Diencephalon (tissue), 1 donor: ENCODE results near the gene POLR1B. TPM values are rescaled to one million over a fixed set of nuclear protein-coding genes. Genes with fewer than 3 reads are reported as not detected.

Source experiments
- small RNA-seq: library from RNA; depleted of rRNA; stranded (forward); fragments of <200 nt; gene quantifications from one replicate; pipeline ENCODE3, GENCODE V24; 2014
- total RNA-seq: library from RNA; depleted of rRNA; stranded (reverse); fragments of >200 nt; gene quantifications from one replicate; pipeline ENCODE4 v1.2.3, GENCODE V29; 2014

The POLR1B gene, protein sequence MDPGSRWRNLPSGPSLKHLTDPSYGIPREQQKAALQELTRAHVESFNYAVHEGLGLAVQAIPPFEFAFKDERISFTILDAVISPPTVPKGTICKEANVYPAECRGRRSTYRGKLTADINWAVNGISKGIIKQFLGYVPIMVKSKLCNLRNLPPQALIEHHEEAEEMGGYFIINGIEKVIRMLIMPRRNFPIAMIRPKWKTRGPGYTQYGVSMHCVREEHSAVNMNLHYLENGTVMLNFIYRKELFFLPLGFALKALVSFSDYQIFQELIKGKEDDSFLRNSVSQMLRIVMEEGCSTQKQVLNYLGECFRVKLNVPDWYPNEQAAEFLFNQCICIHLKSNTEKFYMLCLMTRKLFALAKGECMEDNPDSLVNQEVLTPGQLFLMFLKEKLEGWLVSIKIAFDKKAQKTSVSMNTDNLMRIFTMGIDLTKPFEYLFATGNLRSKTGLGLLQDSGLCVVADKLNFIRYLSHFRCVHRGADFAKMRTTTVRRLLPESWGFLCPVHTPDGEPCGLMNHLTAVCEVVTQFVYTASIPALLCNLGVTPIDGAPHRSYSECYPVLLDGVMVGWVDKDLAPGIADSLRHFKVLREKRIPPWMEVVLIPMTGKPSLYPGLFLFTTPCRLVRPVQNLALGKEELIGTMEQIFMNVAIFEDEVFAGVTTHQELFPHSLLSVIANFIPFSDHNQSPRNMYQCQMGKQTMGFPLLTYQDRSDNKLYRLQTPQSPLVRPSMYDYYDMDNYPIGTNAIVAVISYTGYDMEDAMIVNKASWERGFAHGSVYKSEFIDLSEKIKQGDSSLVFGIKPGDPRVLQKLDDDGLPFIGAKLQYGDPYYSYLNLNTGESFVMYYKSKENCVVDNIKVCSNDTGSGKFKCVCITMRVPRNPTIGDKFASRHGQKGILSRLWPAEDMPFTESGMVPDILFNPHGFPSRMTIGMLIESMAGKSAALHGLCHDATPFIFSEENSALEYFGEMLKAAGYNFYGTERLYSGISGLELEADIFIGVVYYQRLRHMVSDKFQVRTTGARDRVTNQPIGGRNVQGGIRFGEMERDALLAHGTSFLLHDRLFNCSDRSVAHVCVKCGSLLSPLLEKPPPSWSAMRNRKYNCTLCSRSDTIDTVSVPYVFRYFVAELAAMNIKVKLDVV
- 31.1 TPM for total RNA-seq

GRCh38 chr2:112542123-112542983 lies at the start of gene POLR1B:
TSS of gene POLR1B (plus strand) at chr2:112542465. CDS start at chr2:112542495, 30 bp downstream.

GRCh38 chr2:112584134-112584890 lies 42.0 kb downstream of the POLR1B start, which contains the start of gene CHCHD5:
TSS of gene CHCHD5 (plus strand) at chr2:112584609. CDS start at chr2:112584648, 39 bp downstream.

Small RNA genes within 50 kb of the gene (small RNA-seq; reads per million reads assigned to genes)
- gene RF00019: not detected

Other genes with a start within 250 kb of the POLR1B start
- gene RGPD8, start 108.8 kb upstream of the POLR1B start, total RNA-seq: 42.9 TPM
- gene TTL, start 60.3 kb upstream of the POLR1B start, total RNA-seq: 84.4 TPM
- 6.0 TPM for gene CHCHD5, start 42.1 kb downstream of the POLR1B start, total RNA-seq
- gene SLC20A1, start 103.5 kb downstream of the POLR1B start, total RNA-seq: 34.6 TPM
- gene NT5DC4, start 178.6 kb downstream of the POLR1B start, total RNA-seq: not detected
- gene CKAP2L, start 222.1 kb downstream of the POLR1B start, total RNA-seq: 4.2 TPM
- 0.92 TPM for gene IL1A, start 242.0 kb downstream of the POLR1B start, total RNA-seq